ENCODE data around the gene MCTP2.

DNA sequence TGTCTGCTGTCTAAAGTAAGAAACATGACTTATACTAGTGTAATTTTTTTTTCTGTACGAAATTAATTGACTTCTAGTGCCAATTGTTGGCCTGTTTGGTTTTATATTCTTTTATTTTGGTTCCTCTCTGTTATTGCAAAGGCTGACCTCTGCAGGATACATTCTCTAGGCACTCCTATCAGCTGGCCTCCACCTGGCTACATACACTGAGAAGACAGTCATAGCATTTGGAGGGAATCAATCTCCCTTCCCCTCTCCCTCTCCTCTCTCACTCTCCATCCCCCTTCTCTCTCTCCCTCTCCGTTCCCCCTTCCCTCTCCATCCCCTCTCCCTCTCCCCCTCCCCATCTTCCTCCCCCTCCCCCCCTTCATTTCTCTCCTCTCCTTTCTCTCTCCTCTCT is 116.7 kb downstream of the MCTP2 start:
- TF ChIP-seq, protein P1, sequence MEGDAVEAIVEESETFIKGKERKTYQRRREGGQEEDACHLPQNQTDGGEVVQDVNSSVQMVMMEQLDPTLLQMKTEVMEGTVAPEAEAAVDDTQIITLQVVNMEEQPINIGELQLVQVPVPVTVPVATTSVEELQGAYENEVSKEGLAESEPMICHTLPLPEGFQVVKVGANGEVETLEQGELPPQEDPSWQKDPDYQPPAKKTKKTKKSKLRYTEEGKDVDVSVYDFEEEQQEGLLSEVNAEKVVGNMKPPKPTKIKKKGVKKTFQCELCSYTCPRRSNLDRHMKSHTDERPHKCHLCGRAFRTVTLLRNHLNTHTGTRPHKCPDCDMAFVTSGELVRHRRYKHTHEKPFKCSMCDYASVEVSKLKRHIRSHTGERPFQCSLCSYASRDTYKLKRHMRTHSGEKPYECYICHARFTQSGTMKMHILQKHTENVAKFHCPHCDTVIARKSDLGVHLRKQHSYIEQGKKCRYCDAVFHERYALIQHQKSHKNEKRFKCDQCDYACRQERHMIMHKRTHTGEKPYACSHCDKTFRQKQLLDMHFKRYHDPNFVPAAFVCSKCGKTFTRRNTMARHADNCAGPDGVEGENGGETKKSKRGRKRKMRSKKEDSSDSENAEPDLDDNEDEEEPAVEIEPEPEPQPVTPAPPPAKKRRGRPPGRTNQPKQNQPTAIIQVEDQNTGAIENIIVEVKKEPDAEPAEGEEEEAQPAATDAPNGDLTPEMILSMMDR (IDR thresholded peaks at IDR 0.05) = no peak
- TF ChIP-seq ZFX (IDR thresholded peaks at IDR 0.05; ENCODE audit: borderline replicate concordance) = no peak
